ENCODE data around the gene FOLR1.

Gene FOLR1

GRCh38 chr11:72217841-72218240 is 25.9 kb downstream of the FOLR1 start:
- TF ChIP-seq RAD21 (IDR thresholded peaks at IDR 0.05; ENCODE audit: low read depth) (no peak), USF1 (IDR thresholded peaks at IDR 0.05) (no peak), TEAD4 (IDR thresholded peaks at IDR 0.05) (no peak), FOXM1 (IDR thresholded peaks at IDR 0.05; ENCODE audit: borderline replicate concordance, low read depth) (no peak), TAF1 (IDR thresholded peaks at IDR 0.05; ENCODE audit: low read depth) (no peak), EGR1 (IDR thresholded peaks at IDR 0.05) (no peak)

GRCh38 chr11:72218251-72218745 is 26.4 kb downstream of the FOLR1 start:
- TF ChIP-seq FOXM1 (IDR thresholded peaks at IDR 0.05; ENCODE audit: borderline replicate concordance, low read depth), result no peak
- no peak for TF ChIP-seq CREB1 (IDR thresholded peaks at IDR 0.05; ENCODE audit: low read depth)
- TF ChIP-seq RAD21 (IDR thresholded peaks at IDR 0.05; ENCODE audit: low read depth), result no peak
- no peak for TF ChIP-seq MAX (IDR thresholded peaks at IDR 0.05)
- TF ChIP-seq TAF1 (IDR thresholded peaks at IDR 0.05; ENCODE audit: low read depth), result no peak
- TF ChIP-seq TEAD4 (IDR thresholded peaks at IDR 0.05), result no peak
- TF ChIP-seq USF1 (IDR thresholded peaks at IDR 0.05), result no peak
- no peak for TF ChIP-seq REST (IDR thresholded peaks at IDR 0.05; ENCODE audit: low read depth)
- TF ChIP-seq TCF12 (IDR thresholded peaks at IDR 0.05; ENCODE audit: low read depth), result no peak
- TF ChIP-seq ZBTB7A (IDR thresholded peaks at IDR 0.05; ENCODE audit: low read depth), result no peak
- no peak for TF ChIP-seq EP300 (IDR thresholded peaks at IDR 0.05; ENCODE audit: borderline replicate concordance)
- no peak for TF ChIP-seq EGR1 (IDR thresholded peaks at IDR 0.05)

- TF ChIP-seq TEAD4 (IDR thresholded peaks at IDR 0.05) (no peak), RAD21 (IDR thresholded peaks at IDR 0.05; ENCODE audit: low read depth) (no peak), NFIC (IDR thresholded peaks at IDR 0.05) (no peak), FOXM1 (IDR thresholded peaks at IDR 0.05; ENCODE audit: borderline replicate concordance, low read depth) (no peak), MAX (IDR thresholded peaks at IDR 0.05) (no peak), REST (IDR thresholded peaks at IDR 0.05; ENCODE audit: low read depth) (no peak), EP300 (IDR thresholded peaks at IDR 0.05; ENCODE audit: borderline replicate concordance) (no peak), YY1 (IDR thresholded peaks at IDR 0.05; ENCODE audit: low read depth) (no peak), ZBTB7A (IDR thresholded peaks at IDR 0.05; ENCODE audit: low read depth) (no peak), EGR1 (IDR thresholded peaks at IDR 0.05) (no peak), TCF12 (IDR thresholded peaks at IDR 0.05; ENCODE audit: low read depth) (no peak), USF1 (IDR thresholded peaks at IDR 0.05) (no peak), CREB1 (IDR thresholded peaks at IDR 0.05; ENCODE audit: low read depth) (no peak), CEBPB (IDR thresholded peaks at IDR 0.05) (no peak), TAF1 (IDR thresholded peaks at IDR 0.05; ENCODE audit: low read depth) (no peak)
Observed at GRCh38 chr11:72220696-72221363, 28.9 kb downstream of the FOLR1 start.

GRCh38 chr11:72221386-72222075 is 29.6 kb downstream of the FOLR1 start:
- no peak for TF ChIP-seq YY1 (IDR thresholded peaks at IDR 0.05; ENCODE audit: low read depth)
- TF ChIP-seq FOXM1 (IDR thresholded peaks at IDR 0.05; ENCODE audit: borderline replicate concordance, low read depth), result no peak
- TF ChIP-seq TCF12 (IDR thresholded peaks at IDR 0.05; ENCODE audit: low read depth), result no peak
- TF ChIP-seq TEAD4 (IDR thresholded peaks at IDR 0.05), result no peak
- no peak for TF ChIP-seq TAF1 (IDR thresholded peaks at IDR 0.05; ENCODE audit: low read depth)
- TF ChIP-seq EP300 (IDR thresholded peaks at IDR 0.05; ENCODE audit: borderline replicate concordance), result no peak
- no peak for TF ChIP-seq EGR1 (IDR thresholded peaks at IDR 0.05)
- no peak for TF ChIP-seq CREB1 (IDR thresholded peaks at IDR 0.05; ENCODE audit: low read depth)
- no peak for TF ChIP-seq MAX (IDR thresholded peaks at IDR 0.05)
- TF ChIP-seq NFIC (IDR thresholded peaks at IDR 0.05), result no peak
- no peak for TF ChIP-seq ZBTB7A (IDR thresholded peaks at IDR 0.05; ENCODE audit: low read depth)
- TF ChIP-seq USF1 (IDR thresholded peaks at IDR 0.05), result no peak
